DOHH2 (cell line): ENCODE measurements around the gene NPR2.

Experiments used
- CTCF ChIP-seq: fragments of 200-600 bp; sonication (generic); IDR thresholded peaks from one replicate; pipeline ENCODE4 v1.5.1; 2014; ENCODE audit warnings: antibody characterized with exemption, mild to moderate bottlenecking, low read depth, low read length; ENCODE audit not compliant: poor library complexity, severe bottlenecking
- EZH2phosphoT487 ChIP-seq: fragments of 200-600 bp; sonication (generic); IDR thresholded peaks from 2 replicates; pipeline ENCODE4 v1.6.1; 2017; ENCODE audit warnings: borderline replicate concordance, mild to moderate bottlenecking, antibody characterized with exemption, low read length, moderate library complexity, mixed read lengths

- TF ChIP-seq CTCF (no peak), EZH2phosphoT487 (no peak)
These were observed 30.7 kb upstream of the NPR2 start for GRCh38 chr9:35760651-35761050.
